ENCODE results near the gene NTNG1.

DNA sequence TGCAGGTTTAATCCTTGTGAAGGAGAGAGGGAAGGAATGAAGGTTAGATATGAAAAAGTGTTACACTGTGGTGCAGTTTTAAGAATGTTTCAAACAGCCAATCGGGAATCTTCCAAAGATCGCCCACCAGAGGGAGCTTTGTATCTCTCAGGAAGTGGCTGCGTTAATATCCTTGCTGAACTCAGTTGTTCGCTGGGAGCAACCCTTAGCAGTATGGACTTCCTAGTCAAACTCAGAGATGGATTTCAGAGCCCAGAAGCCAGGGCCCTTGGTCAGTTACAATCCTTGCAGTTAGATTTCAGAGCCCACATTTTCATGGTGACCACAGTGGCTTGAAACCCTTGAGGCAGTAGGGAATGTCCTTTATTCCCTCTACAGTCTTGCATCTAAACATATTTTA lies 136.2 kb downstream of the NTNG1 start:
- TF ChIP-seq, protein P1, sequence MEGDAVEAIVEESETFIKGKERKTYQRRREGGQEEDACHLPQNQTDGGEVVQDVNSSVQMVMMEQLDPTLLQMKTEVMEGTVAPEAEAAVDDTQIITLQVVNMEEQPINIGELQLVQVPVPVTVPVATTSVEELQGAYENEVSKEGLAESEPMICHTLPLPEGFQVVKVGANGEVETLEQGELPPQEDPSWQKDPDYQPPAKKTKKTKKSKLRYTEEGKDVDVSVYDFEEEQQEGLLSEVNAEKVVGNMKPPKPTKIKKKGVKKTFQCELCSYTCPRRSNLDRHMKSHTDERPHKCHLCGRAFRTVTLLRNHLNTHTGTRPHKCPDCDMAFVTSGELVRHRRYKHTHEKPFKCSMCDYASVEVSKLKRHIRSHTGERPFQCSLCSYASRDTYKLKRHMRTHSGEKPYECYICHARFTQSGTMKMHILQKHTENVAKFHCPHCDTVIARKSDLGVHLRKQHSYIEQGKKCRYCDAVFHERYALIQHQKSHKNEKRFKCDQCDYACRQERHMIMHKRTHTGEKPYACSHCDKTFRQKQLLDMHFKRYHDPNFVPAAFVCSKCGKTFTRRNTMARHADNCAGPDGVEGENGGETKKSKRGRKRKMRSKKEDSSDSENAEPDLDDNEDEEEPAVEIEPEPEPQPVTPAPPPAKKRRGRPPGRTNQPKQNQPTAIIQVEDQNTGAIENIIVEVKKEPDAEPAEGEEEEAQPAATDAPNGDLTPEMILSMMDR (conservative IDR thresholded peaks at IDR 0.05; ENCODE audit: low read length) = peak; percentile 92
- TF ChIP-seq EZH2phosphoT487 (IDR thresholded peaks at IDR 0.05; ENCODE audit: borderline replicate concordance, low read depth, low read length) = no peak
